ENCODE data around the gene EPHX1.
"Not testable (repeated sequence)": the region's sequence is repeated elsewhere in the genome, so short reads cannot be mapped to it uniquely, and the experiment has no call there.

EPHX1 gene

GRCh38 chr1:225777583-225778336 is 32.2 kb upstream of the EPHX1 start, which contains the start of gene SRP9:
SRP9 (plus strand) TSS chr1:225777826; CDS start chr1:225777941, 115 bp downstream.
- DNase-seq: peak; percentile 99

- no peak for DNase-seq
Measured at GRCh38 chr1:225778337-225778669, 31.6 kb upstream of the EPHX1 start.

DNA sequence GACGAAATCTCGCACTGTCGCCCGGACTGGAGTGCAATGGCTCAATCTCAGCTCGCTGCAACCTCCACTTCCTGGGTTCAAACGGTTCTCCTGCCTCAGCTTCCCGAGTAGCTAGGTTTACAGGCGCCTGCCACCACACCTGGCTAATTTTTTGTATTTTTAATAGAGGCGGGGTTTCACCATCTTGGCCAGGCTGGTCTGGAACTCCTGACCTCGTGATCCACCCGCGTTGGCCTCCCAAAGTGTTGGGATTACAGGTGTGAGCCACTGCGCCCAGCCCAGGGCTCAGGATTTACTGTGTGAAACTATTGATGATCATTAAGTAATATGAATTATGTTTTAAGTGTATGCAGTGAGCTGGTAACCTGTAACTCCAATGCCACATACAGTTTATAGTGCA is 30.8 kb upstream of the EPHX1 start:
- not testable (repeated sequence) for DNase-seq

GRCh38 chr1:225780134-225780533 is 29.8 kb upstream of the EPHX1 start:
- no peak for DNase-seq

- no peak for DNase-seq
Measured at GRCh38 chr1:225780630-225781029, 29.3 kb upstream of the EPHX1 start.

- DNase-seq: not testable (repeated sequence)
Measured at GRCh38 chr1:225789142-225789541, 20.8 kb upstream of the EPHX1 start.

GRCh38 chr1:225794954-225795353 is 15.0 kb upstream of the EPHX1 start:
- DNase-seq: no peak

GRCh38 chr1:225796097-225796496 is 13.8 kb upstream of the EPHX1 start:
- not testable (repeated sequence) for DNase-seq

- DNase-seq: not testable (repeated sequence)
Measured at GRCh38 chr1:225801146-225801545, 8.8 kb upstream of the EPHX1 start.

- DNase-seq: no peak
Measured at GRCh38 chr1:225806249-225806648, 3.7 kb upstream of the EPHX1 start.

DNA sequence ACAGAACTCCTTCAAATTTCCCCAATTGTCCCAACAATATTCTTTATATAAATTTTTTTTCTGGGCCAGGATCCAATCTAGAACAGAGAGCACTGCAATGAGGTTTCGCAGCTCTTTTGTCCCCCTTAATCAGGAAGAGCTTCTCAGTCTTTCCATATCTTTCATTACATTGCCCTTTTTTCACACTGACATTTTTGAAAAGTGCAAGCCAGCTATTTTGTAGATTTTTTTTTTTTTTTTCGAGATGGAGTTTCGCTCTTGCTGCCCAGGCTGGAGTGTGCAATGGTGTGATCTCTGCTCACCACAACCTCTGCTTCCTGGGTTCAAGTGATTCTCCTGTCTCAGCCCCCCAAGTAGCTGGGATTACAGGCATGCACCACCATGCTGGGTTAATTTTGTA is 3.2 kb upstream of the EPHX1 start:
- not testable (repeated sequence) for DNase-seq

DNA sequence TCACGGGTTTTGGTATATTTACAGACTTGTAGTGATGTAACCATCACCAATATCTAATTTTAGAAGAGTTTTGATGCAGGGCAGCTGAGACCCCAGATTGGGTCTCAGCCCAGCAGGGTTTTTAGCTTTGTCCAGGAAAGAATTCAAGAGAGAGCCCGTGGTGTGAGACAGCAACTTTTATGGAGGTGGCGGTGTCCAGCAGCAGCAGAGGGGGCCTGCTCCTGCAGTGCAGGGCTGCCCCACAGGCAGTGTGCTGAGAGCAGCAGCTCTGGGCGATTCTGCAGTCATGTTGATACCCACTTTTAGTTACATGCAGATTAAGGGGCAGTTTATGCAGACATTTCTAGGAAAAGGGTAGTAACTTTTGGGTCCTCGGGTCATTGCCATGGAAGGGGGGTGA is 1.8 kb upstream of the EPHX1 start:
- no peak for DNase-seq

DNA sequence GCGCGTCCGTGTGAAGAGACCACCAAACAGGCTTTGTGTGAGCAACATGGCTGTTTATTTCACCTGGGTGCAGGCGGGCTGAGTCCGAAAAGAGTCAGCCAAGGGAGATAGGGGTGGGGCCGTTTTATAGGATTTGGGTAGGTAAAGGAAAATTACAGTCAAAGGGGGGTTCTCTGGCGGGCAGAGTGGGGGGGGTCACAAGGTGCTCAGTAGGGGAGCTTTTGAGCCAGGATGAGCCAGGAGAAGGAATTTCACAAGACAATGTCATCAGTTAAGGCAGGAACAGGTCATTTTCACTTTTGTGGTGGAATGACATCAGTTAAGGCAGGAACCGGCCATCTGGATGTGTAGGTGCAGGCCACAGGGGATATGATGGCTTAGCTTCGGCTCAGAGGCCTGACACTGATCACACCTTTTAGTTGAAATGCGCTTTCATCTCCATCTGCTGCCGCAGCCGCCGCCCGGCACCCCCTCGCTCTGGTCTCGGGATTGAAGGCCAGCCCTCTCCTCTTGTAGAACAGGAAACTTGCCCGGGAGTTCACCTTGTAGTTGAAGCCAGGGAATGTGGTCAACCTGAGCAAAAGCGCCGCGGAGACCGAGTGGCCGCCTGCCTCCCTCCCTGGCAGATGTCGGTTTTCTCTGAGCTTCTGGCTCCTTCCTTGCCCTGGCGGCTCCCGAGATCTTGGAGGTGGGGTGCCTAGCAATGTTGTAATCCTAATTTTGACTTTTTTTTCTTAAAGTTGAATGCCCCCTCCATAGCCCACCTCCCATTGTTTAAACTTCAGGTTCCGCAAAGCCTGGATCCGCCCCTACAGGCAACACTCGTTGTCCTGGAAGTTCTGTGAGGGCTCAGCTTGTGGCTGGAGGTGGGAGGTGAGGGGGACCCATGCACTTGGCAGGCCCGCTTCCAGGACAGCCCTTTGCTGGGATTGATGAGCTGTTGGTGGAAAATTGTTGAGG is 935 bp downstream of the EPHX1 start:
- not testable (repeated sequence) for DNase-seq

DNA sequence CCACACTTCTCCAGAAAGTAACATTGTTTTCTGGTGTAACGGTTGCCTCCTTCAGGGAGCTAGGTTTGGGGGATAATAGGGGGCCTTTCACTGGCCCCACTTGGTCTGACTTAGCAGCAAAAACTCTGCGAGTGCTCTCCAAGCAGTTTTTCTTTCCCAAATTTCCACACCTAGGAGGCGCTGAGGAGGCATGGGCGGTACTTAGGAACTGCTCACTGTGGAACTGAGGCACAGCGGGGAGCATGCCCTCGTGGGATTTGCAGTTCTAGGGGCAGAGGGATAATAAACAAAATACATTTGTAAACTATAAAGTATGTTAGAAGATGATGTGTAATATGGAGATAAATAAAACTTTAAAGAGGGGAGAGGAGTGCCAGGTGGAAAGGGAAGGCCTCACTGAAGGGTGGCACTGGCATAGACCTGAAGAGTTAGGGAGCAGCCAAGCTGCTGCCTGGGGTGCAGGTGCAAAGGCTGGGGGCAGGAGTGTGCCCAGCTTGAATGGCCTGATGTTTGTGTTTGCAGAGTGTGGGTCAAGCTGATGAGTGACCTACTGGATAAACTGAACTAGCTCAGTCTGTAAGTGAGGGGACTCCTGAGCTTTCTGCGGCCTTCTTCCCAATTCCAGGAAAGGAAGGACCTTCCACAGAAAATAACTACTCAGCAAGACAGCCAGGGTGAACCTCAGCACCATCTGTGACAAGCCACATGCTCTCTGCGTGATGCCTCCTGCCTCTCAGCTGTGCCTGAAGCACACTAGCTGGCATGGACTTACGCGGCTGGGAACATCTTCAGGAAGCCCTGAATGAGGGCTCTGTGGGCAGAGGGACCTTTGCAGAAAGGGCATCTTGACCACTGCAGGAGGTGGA is 1.9 kb downstream of the EPHX1 start:
- DNase-seq: no peak

DNA sequence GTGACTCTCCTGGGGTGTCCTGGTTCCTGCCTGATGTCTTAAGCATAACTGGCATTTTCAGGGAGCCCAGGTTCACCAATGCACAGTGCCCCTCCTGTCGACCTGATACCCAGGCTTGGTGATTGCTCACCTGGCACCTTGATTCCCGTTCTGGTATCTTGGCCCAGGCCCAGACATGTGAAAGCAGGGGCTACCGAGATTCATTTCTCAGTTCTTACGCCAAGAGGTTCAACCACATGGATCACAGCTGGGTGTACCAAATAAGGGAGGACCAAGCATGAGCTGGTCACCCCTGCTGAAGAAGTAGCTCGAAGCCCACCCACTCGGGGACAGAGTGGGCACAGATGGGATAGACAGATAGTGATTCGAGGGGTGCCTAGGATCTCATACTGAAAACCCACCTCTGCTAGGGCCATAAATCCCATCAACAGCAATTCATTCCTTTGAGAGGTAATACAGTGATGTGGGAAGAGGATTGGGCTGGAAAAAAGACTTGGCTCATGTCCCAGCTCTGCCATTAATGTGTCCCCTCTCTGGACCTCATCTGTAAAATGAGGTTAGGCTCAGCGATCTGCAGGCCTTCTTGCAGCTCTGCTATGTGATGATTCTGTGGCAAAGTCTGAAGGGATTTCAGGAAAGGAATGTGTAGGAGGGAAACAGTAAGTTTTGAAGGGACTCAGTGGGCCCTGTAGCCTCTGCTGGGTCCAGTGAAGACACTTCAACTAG is 2.7 kb downstream of the EPHX1 start:
- DNase-seq: no peak

- DNase-seq: peak in 1 of 2 donors; percentile 11
Measured at GRCh38 chr1:225813214-225813964, 3.5 kb downstream of the EPHX1 start.

DNA sequence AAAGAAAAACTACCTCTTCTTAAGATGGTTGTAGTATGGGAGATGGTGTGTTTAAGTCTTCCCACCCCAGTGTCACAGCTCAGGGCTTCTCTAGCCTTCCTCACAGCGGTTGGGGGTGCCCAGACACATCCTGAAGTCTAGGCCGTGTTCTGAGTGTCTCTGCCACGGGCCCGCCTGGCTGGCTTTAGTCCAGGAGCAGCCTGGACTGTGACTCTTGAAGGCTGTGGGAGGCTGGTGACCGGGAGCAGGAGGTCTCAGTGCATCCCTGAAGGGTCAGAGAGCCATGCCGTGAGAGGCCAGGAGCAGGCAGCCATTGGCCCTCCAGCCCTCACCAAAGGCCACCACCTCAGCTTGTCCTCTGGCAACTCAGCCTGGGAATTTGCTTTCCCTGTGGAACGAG is 4.5 kb downstream of the EPHX1 start:
- DNase-seq: no peak

GRCh38 chr1:225815090-225815489 is 5.2 kb downstream of the EPHX1 start:
- not testable (repeated sequence) for DNase-seq

- no peak for DNase-seq
Measured at GRCh38 chr1:225815526-225816178, 5.7 kb downstream of the EPHX1 start.

DNA sequence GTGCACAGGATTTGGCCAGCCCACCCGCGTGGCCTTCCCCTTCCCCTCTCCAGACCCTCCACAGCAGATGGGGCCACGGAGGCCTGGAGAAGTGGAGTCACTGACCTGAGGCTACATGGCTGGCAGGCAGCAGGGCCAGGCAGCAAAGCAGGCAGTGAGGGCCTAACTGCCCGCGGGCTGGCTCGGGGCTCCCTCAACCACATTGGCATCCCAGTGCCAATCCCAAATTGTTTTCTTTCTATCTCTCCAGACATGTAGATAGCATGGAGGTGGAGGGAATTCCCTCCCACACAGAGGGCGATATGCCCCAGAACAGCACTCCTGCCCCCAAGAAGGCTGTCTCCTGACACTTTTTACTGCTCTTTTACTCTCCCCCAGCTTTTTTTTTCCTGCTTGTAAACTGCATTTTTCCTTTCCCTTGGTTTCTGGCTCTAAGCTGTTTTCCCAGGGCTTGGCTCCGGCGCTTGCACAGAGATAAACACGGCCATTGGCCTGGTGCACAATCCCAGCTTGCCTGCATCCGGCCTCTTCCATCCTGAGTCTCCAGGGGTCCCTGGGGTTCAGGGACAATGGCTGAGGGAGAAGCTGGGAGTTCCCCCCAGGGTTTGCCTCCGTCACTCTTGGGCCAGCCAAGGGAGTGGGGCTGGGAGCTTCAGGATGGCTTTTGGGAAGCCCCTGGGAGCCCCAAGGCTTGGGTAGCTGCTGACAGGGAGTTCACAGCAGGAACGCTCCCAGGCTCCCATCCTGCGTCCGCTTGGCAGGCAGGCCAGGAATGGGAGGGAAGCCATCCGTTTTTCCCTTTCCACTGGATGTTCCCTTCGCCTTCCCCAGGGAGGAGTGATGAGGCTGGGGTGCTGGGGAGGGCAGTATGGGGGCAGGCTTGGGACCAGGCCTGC is 7.0 kb downstream of the EPHX1 start:
- no peak for DNase-seq
